Hepatic stellate cell (primary cell): Measurements from ENCODE around the gene HINT1.
A peak's percentile ranks its signal among the peaks of the same experiment; 100 is the strongest.
"Not testable (repeated sequence)": the region's sequence is repeated elsewhere in the genome, so short reads cannot be mapped to it uniquely, and the experiment has no call there.

Experiments used
- DNase-seq: peaks from one replicate; pipeline ENCODE4 v3.0.0; 2011; ENCODE audit warnings: low spot score

Gene HINT1

DNA sequence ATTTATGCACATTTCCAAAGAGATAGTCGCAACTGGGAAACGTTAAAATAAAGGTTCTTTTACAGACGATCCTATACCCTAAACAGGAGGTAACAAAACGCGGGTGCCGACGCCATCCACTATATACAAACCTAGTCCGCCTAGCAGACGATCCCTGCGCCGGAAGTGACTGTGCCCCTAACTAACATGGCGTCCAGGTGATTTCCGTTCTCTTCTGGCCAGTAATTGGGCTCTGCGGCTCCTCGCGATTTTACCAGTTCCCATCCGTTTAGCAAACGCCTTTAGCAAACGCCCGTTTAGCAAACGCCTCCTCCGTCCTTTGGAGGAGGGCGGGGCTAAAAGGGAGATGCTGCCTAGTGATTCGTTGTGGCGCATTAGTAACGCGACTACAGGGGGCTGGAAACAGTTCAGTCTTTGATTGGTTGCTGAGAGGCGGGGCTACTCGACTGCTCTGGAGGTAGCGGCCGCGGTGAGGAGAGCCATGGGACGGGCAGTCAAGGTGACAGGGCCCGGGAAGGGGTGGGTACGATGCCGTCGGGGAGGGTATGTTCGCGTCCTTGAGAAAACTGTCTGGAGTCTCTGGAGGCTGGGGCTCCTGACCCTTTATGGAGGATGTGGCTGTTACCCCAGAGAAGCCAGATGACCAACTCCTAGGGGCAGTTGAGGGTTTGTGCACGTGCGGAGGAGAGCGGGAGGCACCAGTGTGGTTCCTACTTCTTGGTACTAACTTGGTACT lies 5.7 kb upstream of the HINT1 start, which contains the start of gene LYRM7:
Gene LYRM7 (plus strand): TSS at position 405 of the 736 bp plus-strand sequence. CDS start 77 bp downstream, at position 482.
- peak; percentile 90 for DNase-seq

DNA sequence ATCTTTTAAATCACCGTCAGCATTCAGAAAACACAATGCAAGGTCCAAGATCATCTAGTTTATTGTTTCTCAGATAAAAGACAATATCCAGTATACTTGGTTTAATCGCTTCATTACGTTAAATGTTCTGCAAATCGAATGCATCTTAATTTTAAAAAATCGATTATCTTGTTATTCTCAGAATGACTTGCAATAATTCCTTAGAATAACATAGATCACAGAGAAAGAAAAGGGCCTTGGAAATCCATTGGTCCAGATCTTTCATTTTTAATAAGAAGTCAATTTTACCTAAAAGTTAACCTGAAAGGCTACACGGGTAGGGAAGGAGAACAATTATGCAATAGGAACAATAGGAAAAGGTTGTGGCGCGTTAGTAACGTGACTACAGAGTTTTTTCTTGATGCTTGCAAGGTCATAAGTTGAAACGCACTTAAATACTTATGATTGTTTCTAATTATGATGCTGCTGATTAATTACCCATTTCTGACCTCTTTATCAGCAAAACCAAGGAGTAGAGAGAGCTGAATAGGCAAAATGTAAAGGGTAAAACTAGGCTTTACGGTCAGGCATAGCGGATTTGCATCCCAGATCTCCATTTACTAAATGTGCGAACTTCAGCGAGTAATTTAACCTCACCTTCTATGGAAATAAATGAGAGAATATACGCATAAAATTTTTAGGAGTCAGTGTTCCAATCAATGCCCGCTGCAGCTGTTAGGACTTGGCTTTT lies 4.9 kb upstream of the HINT1 start:
- DNase-seq: no peak

DNA sequence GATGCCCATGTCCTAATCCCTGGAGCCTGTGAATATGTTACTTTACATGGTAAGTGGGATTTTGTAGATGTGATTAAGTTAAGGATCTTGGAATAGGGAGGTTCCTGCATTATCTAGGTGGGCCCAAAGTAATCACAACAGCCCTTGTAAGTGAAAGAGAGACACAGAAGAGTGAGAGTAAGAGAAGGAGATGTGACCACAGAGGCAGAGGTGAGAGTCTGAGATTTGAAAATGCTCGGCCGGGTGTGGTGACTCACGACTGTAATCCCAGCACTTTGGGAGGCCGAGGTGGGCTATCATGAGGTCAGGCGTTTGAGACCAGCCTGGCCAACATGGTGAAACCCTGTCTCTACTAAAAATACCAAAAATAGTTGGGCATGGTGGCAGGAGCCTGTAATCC lies 2.6 kb upstream of the HINT1 start:
- no peak for DNase-seq

DNA sequence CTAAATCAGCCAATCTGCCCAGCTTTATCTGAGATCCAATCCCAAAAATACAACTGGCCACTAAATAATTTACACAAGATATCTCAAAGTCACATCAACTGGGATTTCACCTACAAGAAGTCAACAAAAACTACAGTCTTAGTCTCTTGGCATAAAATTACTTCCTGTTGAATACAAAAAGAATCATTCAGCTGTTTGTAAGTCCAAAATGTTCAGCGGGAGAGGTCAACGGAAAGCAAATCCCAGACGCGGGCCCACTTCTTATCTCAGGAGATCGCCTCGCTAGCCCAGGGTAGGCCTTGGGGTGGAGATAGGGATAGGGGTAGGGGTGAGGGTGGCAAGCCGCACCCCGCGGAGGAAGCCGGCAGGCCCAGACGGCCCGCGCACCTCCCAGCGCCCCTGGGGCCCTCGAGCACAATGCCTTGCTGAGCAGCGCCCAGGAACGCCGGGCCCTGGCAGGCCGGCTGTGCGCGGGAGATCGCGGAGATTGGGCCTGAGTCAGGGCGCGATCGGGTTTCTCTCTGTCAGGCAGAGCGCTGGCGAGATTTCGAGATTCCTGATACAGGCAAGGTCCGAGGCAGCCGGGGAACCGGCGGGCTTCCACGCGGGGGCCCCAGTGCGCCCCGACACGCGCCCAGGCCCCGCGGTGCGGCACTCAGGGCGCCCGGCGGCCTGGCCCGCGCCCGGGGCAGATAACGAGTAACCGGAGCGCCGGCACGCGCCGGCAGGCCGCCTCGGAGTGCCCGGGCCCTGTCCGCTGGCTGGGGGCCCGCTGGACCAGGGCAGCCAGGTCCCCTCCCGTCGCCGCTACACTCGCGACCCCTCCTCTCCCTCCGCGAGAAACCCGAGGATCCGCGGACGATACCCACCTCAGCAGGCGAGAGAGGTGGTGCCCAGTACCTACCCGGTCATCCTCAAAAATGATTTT lies 601 bp downstream of the HINT1 start:
- DNase-seq: peak; percentile 75

DNA sequence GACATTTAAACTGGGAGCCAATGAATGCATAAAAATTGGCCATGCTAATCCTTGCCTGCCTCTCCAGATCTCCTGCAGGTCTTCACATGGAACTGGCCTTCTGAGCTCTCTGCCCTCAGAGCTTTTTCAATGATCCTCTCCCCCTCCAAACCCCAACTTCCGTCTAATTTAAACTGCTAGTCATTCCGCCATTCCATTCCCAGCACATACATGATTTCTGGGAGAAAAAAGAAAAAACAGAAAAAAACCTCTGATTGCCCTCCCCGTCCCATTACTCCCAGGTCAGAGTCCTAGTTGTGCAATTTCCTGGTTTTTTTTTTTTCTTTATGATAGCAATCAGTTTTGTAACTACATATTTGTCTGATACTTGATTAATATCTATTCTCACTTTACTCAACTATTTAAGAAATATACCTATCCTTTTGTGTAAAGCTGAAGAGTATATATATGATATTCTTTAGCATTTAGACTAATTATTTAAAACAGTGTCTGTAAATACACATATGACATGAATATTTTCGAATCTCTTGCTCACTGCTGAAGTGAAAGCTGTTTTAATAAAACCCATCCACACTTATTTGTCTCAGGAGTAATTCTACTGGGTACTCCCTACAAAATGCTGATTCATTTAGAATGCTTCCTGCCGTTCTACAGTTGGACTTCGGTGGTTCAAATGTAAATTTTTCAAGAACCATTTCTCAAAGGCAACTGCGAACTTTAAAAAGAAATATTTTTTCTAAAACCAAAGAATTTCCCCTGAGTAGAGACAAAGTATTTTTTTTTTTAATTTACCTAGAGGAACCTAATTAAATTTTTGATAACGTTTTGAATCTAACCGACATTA lies 1.6 kb downstream of the HINT1 start:
- peak; percentile 28 for DNase-seq

DNA sequence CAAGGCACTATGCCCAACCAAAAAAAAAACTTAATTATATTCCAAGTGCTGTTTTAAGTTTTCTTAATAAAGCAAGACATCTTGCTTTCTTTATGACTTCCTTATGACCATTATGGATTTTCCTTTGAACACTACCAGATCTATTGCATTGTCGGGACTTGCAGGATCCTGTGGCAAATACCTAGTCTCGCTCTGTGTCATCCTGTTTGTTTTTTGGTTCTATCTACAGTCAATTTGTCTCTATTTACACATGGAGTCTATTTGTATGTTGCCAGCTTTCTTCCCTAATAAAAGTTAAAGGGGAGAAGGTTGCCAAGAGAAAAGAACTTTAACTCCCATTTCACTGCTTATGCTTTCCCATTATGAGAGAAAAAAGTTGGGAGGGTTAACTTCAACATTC lies 4.9 kb downstream of the HINT1 start:
- no peak for DNase-seq

DNA sequence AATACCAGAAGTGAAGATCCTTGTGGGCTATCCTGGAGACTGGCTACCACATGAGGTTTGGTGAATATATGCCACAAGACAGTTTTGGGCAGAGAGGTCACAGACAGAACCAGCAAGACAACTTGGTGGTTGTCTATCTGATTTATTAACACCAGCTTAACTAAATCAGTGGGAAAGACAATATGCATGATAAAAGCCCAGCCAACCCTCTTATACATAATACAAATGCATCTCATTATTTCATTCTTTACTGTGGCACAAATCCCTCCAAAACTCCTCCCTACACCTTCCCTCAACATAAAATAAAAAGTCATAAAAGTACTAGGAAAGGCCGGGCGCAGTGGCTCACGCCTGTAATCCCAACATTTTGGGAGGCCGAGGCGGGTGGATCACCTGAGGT lies 8.1 kb downstream of the HINT1 start:
- no peak for DNase-seq

DNA sequence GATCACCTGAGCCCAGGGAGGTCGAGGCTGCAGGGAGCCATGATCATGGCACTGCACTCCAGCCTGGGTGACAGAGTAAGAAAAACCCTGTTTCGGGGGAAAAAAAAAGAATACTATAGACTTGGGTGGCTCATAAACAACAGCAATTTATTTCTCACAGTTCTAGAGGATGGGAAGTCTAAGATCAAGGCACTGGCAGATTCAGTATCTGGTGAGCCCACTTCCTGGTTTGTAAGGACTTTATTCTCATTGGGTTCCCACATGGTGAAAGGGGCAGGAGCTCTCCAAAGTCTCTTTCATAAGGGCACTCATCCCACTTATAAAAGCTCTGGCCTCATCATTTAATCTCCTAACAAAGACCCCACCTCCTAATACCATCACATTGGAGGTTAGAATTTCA lies 8.7 kb downstream of the HINT1 start:
- DNase-seq: no peak

DNA sequence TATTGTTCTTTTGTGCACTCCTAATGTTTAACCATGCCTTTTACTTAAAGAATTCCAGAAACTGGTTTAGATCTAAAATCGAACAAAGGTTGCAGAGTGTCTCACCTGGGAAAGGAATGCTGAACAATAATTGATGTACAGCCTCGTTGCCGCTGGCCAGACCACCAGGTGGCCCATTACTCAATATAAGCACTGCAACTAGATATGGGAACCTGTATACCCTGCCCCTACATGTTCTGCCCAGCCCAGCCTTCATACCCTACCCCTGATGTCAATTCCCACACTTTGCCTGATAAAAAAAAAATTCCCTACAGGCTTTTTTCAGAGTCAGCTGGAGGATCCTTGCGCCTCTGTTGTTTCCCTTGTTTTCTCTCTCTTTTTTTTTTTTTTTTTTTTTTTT lies 13.8 kb downstream of the HINT1 start:
- no peak for DNase-seq

DNA sequence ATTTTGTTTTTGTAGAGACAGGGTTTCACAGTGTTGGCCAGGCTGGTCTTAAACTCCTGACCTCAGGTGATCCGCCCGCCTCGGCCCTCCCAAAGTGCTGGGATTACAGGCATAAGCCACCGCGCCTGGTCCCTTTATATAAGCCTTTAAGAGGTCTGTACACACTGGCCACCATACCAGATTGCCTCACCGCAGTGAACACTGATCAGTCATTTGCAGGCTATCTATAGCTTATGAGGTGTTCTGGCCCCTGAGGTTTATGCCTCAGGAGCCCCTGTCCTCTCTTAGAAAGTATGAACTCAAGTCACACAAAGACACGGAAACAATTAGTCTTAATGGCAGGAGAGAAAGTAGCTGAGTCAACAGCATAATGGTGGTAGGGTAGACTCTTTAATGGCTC lies 14.6 kb downstream of the HINT1 start:
- no peak for DNase-seq

DNA sequence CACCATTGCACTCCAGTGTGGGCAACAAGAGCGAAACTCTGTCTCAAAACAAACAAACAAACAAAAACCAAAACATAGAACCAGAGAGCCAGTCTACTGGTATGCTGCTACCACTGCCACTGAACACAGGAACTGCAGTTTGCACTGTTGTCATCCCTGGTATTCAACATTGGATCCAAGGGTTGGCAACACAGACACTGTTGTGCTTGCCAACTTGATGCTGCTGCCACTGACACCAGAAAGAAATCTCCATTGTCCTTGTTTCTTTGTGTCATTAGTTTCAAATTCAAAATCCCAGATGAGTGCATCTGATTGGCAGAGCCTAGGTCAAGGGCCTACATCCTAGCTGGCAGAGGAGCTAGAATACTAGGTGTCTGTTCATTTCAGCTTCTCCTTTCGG lies 16.2 kb downstream of the HINT1 start:
- DNase-seq: no peak

DNA sequence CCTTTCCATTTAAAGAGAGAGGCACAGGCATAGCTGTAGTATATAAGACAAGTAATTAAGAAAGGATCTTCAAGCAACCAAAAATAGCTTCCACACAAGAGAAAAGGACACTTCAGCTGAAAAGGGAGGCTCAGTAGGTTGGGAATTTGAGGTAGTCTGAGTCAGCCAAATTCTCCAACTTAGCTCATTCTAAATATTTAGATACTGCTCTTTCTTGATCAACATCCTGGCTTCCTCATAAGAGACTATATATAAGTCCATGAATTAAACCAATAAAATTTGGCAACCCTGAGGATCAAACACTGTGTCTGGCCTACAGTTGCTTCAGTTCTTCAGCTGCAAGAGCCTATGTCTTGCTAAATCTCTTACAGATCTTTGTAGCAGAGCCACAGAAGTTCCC lies 17.8 kb downstream of the HINT1 start:
- no peak for DNase-seq

DNA sequence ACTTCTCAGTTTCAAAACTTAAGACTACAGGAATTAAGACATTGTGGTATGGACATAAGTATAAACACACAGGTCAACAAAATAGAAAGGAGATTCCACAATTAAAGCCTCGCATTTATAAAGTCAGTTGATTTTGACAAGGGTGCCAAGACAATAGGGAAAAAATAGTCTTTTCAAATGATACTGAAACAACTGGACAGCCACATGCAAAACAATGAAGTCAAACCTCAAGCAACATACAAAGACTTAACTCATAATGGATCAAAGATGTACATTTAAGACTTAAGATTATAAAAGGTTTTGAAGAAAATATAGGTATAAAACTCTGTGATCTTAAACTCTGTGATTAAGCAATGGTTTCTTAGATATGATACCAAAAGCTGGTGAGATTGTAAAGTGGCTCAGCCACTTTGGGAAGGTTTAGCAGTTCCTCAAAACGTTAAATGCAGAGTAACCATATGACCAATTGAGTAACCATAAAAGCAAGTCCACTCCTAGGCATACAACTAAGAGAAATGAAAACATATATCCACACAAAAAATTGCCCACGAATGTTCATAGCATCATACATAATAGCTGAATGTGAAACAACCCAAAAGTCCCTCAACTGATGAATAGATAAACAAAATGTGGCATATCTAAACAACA lies 22.0 kb downstream of the HINT1 start:
- no peak for DNase-seq

DNA sequence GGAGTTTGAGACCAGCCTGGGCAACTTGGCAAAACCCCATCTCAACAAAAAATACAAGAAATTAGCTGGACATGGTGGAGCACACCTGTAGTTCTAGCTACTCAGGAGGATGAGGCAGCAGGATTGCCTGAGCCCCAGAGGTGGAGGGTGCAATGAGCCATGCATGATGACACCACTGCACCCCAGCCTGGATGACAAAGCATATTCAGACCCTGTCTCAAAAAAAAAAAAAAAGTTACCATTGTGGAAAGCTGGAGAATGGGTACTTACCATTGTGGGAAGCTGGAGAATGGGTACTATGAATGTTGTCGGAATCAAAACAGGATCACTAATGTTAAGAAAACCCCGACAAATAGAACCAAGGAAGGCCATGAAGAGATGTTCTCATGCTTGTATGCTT lies 25.7 kb downstream of the HINT1 start:
- no peak for DNase-seq

DNA sequence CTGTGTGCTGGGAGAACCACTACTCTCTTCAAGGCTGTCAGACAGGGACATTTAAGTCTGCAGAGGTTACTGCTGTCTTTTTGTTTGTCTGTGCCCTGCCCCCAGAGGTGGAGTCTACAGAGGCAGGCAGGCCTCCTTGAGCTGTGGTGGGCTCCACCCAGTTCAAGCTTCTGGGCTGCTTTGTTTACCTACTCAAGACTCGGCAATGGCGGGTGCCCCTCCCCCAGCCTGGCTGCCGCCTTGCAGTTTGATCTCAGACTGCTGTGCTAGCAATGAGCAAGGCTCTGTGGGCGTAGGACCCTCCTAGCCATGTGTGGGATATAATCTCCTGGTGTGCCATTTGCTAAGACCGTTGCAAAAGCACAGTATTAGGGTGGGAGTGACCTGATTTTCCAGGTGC lies 26.6 kb downstream of the HINT1 start:
- DNase-seq: not testable (repeated sequence)

DNA sequence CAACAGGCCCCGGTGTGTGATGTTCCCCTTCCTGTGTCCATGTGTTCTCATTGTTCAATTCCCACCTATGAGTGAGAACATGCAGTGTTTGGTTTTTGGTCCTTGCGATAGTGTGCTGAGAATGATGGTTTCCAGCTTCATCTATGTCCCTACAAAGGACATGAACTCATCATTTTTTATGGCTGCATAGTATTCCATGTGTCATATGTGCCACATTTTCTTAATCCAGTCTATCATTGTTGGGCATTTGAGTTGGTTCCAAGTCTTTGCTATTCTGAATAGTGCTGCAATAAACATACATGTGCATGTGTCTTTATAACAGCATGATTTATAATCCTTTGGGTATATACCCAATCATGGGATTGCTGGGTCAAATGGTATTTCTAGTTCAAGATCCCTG lies 32.0 kb downstream of the HINT1 start:
- not testable (repeated sequence) for DNase-seq

DNA sequence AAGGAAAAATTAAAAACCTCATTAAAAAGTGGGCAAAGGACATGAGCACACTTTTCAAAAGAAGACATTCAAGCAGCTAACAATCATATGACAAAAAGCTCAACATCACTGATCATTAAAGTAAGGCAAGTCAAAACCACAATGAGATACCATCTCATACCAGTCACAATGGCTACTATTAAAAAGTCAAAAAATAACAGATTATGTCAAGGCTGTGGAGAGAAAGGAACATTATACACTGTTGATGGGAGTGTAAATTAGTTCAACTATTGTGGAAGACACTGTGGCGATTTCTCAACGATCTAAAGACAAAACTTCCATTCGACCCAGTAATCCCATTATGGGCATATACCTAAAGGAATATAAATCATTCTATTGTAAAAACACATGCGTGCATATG lies 35.8 kb downstream of the HINT1 start:
- DNase-seq: no peak

DNA sequence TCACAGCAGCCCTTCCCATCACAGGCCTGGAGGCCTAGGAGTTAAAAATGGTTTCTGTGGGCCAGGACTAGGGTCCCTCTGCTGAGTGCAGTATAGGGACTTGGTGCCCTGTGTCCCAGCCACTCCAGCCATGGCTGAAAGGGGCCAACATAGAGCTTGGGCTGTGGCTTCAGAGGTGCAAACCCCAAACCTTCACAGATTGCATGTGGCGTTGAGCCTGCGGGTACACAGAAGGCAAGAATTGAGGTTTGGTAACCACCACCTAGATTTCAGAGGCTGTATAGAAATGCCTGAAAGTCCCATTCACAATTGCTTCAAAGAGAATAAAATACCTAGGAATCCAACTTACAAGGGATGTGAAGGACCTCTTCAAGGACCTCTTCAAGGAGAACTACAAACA lies 37.8 kb downstream of the HINT1 start:
- not testable (repeated sequence) for DNase-seq

DNA sequence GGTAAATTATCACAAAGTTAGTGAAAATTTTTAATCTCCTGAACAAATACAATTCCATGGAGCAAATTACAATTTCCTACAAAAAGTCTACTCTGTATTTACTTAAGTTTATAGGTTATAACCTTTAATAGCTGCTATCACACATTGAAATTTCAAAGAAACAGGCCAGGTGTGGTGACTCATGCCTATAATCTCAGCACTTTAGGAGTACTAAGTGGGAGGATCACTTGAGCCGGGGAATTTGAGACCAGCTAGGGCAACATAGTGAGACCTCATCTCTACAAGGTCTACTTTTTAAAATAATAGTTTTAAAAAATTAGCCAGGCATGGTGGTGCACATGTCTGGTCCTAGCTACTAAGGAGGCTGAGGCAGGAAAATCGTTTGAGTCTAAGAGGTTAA lies 50.3 kb downstream of the HINT1 start:
- DNase-seq: no peak

DNA sequence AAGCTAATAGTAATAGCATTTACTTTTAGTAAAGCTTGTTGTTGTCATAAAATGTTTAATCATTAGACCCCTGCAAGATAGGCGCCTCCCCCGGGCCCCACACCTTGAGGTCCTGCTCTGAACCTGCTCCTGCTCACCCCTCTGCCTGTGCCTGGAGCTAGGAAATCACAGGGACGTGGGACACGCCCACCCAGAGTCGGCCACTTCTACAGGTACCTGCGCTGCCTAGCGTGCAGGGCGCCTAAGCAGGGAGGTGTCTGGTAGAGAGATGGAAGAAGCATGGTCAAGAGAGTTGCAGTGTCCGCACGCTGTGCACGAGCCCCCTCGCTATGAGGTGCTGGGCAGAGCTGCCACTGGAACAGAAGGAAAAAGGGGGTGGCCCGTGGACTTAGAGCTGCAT lies 52.6 kb downstream of the HINT1 start:
- no peak for DNase-seq

DNA sequence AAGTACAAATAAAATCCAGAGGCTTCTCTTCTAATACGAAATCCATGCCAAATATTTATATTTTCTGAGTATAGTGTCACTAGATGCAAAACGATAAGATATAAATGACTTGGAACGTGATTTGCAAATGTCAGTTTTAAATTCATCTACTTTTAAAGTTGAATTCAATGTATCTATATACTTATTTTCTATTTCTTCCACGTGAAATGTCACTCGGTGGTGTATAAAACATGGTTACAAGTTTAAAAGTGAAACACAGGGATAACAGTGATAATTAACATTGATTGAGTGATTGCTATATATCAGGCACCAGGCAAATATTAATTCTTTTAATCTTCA lies 54.8 kb downstream of the HINT1 start:
- DNase-seq: no peak
